ENCODE measurements around the gene TTC23L.
"Not testable (repeated sequence)": the region's sequence is repeated elsewhere in the genome, so short reads cannot be mapped to it uniquely, and the experiment has no call there.

The TTC23L gene, protein sequence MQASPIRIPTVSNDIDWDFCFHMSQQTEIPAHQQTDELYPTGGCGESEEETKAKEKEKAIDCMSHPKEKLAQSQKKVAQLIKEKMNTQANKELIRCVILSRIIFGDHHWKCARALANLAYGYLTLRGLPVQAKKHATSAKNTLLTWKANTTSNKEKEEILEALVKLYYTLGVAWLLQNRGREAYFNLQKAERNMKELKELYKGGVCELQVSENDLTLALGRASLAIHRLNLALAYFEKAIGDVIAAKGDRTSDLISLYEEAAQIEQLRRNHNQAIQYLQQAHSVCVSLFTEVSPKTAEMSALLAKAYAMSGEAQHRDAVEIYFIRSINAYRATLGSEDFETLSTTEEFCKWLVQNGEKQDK

DNA sequence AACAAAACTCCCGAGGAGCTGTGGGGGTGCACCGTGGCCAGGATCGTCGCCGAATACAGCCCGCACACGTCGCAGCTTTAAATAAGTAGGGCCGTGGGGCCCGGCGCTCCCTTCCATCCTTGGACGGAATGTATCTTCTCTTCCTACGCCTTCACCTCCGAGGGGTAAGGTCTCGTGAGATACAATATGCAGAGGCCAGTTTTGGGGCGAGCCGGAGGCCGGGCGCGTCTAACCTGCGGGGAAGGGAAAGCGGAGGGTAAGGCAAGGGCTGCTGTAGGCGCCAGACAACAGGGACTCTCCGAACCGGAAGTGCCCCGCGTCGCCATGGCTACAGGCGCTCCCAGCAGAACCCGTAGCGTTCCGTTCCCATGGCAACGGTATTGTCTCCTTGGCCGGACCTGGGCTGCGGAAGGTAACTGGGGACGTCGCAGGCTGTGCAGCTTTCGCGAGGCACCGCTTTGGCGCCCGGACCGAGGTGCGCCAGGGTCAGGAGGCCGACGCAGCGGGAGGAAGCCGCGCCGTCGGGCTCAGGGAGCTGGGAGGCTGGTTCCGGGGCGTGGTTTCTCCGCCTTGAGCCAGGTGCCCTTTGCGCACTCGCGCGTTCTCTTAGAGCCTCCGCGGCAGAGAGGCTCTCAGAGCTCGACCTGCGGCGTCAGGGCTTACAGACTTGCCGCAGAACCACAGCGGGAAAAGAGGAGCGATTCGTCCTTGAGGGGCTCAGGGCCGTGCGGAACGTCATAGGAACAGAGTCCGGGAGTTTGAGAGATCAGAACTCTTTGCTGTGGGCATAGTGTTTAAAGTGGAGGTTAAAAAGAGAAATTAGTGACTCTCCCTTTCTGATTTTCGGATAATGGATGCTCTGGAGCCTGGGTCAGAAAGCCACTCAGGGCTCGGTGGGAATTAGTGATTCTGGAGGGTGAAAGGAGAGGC lies at the start of gene TTC23L:
Gene TTC23L, plus strand, starts transcription at position 380 of the 930 bp plus-strand sequence. CDS start 1,508 bp downstream, outside the sequence.
- peak; percentile 95 for DNase-seq

- no peak for DNase-seq
These were observed 49.3 kb upstream of the TTC23L start for GRCh38 chr5:34789639-34790038.

GRCh38 chr5:34790069-34790468 lies 48.9 kb upstream of the TTC23L start:
- DNase-seq = no peak

DNA sequence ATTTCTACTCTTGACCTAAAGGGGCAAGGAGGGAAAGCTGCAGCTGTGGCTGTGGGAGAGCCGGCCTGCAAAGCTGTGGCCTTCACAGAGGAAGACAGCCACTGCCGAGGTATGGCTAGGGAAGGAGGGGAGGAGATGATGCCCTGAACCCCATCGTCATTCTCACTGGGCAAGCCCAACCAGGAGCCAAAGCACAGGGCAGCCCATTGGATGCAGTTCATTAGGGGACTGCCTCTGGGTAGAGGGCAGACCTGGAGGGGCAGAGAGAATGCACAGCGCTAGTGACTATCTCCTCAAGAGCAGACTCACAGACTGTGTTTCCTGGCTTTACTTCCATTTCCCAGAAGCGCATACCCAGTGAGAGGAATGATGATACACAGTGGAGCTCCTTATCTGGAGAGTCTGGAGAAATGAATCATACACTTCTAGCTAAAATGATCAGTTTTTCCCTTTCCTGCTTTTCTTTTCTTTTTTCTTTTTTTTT lies 47.2 kb upstream of the TTC23L start:
- DNase-seq = no peak

GRCh38 chr5:34802834-34803563 lies 36.0 kb upstream of the TTC23L start:
- DNase-seq = no peak

GRCh38 chr5:34803974-34804732 lies 34.8 kb upstream of the TTC23L start:
- no peak for DNase-seq

GRCh38 chr5:34804913-34805312 lies 34.1 kb upstream of the TTC23L start:
- DNase-seq = no peak

GRCh38 chr5:34806532-34806931 lies 32.4 kb upstream of the TTC23L start:
- DNase-seq = no peak

GRCh38 chr5:34811706-34812105 lies 27.3 kb upstream of the TTC23L start:
- DNase-seq = no peak

GRCh38 chr5:34813509-34813908 lies 25.5 kb upstream of the TTC23L start:
- DNase-seq = no peak

GRCh38 chr5:34817558-34818351 lies 21.2 kb upstream of the TTC23L start:
- no peak for DNase-seq

DNA sequence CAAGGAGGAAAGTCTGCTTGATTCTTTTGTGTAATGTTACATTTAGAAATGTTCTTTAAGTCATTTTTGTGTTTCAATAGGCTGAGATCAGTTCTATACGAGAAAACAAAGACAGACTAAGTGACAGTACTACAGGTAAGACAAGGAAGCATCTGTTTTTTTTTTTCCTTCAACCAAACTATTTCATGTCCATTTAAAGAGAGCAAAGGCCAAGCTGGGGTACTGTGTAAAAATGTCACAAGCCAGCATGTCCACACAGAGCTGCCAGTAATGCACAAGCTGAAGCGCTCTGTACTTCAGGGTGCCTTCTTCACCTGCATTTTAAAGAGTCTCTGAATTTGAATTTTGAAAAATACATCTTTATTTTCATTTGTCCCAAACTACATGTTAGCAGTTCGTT lies 20.2 kb upstream of the TTC23L start:
- no peak for DNase-seq

DNA sequence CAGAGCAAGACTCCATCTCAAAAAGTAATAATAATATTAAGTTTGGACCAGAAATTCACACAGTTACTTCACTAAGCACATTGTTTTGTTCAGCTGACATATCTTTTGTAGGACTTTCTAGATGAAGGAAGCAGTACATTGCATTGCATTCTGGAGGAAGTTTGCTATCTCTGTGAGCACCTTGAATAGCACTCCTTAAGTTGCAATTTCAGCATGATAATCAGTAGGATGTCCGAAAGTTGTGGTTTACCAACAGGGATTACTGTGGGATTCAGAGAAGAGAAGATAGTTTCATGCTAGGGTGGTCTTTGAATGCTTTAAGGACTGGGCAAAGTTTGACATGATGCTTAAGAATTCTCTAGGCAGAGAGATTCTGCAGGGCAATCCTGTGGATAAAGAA lies 18.4 kb upstream of the TTC23L start:
- DNase-seq = no peak

DNA sequence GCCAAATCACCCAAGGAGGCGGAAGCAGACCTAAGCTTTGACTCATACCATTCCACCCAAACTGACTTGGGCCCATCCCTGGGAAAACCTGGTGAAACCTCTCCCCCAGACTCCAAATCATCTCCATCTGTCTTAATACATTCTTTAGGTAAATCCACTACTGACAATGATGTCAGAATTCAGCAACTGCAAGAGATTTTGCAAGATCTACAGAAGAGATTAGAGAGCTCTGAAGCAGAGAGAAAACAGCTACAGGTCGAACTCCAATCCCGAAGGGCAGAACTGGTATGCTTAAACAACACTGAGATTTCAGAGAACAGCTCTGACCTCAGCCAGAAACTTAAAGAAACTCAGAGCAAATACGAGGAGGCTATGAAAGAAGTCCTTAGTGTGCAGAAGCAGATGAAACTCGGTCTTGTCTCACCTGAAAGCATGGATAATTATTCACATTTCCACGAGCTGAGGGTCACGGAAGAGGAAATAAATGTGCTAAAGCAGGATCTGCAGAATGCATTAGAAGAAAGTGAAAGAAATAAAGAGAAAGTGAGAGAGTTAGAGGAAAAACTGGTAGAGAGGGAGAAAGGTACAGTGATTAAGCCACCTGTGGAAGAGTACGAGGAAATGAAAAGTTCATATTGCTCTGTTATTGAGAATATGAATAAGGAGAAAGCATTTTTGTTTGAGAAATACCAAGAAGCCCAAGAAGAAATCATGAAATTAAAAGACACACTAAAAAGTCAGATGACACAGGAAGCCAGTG lies 15.8 kb upstream of the TTC23L start:
- no peak for DNase-seq

- DNase-seq = no peak
These were observed 12.6 kb upstream of the TTC23L start for GRCh38 chr5:34826347-34826746.

DNA sequence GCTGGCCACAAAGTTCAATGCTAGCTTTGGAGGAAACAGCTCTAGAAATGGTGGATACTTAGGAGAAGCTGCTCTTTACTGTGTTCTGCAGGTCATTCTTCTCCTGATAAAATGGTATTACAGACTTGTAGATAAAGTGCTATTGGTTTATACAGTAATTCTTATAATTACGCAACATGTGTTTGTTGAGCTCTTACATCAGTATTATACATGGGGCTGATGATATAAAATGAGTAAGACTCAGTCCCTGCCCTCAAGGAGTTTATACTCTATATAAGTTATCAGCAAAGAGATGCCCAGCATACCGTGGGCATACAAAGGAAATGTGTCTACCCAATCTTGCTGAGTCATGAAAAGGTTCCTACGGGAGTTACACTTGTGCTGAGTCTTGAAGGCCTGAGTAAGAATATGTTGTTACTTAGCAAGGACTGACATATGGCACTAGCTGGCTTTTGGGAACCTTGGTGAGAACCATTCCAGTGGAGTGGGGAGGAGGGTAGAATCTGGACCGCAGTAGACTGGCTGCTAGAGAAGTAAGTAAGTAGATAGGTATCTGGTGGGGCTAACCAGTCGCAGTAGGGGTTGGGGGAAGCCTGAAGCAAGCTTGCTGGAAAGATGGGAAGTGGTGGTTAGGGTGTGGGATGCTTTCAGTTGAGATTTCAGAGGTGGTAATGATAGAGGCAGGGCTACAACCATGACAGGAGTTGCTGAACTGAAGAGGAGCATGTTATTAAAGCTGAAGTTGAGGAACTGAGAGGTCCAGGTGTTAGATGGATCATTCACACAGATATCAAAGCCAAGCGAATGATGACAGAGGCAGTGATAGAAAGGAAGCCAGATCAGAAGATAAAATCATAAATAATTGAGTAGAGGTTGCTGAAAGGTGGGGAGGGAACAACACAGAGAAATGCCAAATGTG lies 11.1 kb upstream of the TTC23L start:
- DNase-seq = no peak

DNA sequence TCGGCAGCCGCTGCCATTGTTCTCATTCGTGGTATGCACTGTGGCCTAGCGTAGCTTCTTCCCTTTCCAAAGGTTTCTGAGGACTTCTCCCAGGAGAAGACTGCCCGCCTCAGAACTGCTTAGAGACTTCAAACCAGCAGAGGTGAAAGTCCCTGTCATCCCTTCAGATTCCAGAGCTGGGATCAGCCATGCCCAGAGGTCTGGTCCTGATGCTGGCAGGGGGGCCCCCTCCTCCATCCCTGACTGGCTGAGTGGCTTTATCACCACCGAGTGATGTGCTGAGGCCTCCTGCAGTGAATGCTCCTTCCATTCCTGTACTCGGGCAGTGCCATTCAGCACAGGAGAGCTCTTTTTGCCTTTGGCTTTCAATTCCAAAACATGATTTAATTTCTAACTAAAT lies 8.1 kb upstream of the TTC23L start:
- not testable (repeated sequence) for DNase-seq

DNA sequence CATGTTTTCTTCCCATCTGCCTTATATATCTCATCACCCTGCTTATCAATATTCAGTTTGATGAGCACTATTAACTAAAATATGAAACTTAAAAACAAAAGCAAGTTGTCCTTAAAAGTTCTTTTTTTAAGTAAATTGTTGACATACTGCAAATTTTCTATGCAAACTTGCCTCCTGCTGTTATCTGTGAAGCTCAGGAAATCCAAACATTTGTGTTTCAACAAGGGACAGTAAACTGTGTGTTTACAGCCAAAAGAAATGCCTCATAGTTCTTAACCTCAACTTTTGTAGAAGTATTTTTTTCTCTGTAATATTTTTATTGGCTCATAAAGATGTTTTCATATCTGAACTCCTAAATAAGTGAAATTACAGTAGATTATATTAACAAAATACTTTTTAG lies 7.7 kb upstream of the TTC23L start:
- no peak for DNase-seq

GRCh38 chr5:34832568-34832967 lies 6.4 kb upstream of the TTC23L start:
- no peak for DNase-seq

GRCh38 chr5:34833090-34833489 lies 5.9 kb upstream of the TTC23L start:
- DNase-seq = no peak

Data from NCI-H2081 treated with DMSO at 0.1 percent for 48 hours (cell line).